ENCODE measurements around the gene GRM1.

GRM1 gene

DNA sequence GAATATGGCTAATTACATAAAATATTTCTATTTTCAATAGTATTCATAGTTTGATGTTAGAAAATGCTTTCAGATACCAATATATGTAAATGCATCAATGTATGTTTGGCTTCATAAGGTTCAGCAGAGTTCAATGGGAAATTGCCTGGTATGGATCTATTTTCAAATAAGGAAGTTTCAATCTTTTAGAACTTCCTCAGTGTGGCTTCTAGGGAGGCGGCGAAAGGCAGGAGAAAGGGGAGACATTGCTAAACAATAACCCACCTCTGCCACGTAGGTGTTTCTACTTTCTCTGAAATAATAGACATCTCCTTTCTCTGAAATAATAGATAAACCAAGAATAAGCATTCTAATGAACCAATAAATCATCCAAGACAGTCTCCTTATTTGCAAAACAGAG, 277.1 kb downstream of the GRM1 start:
- no peak for DNase-seq (ENCODE audit: low read depth, low spot score)
- Histone ChIP-seq H3K27ac (ENCODE audit: low read length) (no peak overlapping the region), H3K4me3 (ENCODE audit: low read length) (no peak overlapping the region), H3K4me1 (ENCODE audit: control insufficient read depth, insufficient read depth, low read length) (no peaks in the 10 kb centered on the region), H3K36me3 (ENCODE audit: control insufficient read depth, insufficient read depth, low read length) (no peaks in the 10 kb centered on the region), H3K9me3 (ENCODE audit: control insufficient read depth, insufficient read depth, low read length) (no peaks in the 10 kb centered on the region), H3K27me3 (ENCODE audit: control insufficient read depth, insufficient read depth, low read length) (no peaks in the 10 kb centered on the region)
- WGBS (ENCODE audit: insufficient coverage, insufficient read length) = no CpG with 5 or more reads among the region's 3 CpGs

DNA sequence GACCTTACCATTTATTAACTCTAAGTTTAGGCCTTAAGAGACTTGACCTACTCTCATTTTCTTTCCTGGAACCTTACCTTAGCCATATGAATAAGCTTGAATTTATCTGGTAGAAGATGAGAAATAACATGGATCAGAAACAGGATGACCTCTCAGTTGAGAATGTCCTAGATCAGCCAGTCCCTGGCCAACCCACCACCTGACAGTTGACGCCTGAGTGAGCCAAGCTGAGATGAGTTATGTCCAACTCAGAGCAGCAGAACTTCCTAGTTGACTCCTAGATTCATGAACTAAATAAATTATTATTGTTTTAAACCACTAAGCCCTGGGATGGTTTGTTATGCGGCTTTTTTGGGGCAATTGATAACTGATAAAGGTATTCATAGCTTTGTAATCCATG, 281.8 kb downstream of the GRM1 start:
- Histone ChIP-seq H3K27me3 (ENCODE audit: control insufficient read depth, insufficient read depth, low read length) (no peaks in the 10 kb centered on the region), H3K27ac (ENCODE audit: low read length) (no peak overlapping the region), H3K4me1 (ENCODE audit: control insufficient read depth, insufficient read depth, low read length) (no peaks in the 10 kb centered on the region), H3K4me3 (ENCODE audit: low read length) (no peak overlapping the region), H3K9me3 (ENCODE audit: control insufficient read depth, insufficient read depth, low read length) (no peaks in the 10 kb centered on the region), H3K36me3 (ENCODE audit: control insufficient read depth, insufficient read depth, low read length) (no peaks in the 10 kb centered on the region)
- DNase-seq (ENCODE audit: low read depth, low spot score) = no peak
- no CpG with 5 or more reads among the region's 2 CpGs for WGBS (ENCODE audit: insufficient coverage, insufficient read length)

DNA sequence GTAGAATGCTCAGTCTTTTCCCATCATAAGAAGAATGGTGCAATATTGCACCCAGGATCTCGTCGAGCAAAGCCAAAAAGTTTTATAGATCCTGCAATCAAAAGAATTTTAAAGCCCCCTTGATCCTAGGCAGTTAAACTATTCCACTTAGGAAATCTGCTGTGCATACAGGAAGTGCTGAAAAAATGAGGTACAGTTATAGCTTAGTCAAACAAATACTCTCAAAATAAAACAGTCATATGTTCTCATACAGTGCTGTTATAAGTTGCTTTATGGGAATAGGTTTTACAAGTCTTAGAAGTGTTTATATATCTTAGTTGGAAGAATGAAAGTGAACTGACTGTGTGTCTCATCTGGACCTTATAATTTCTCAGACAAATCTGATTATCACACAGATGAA, 282.2 kb downstream of the GRM1 start:
- no peaks in the 10 kb centered on the region for H3K4me1 ChIP-seq (ENCODE audit: control insufficient read depth, insufficient read depth, low read length)
- no peaks in the 10 kb centered on the region for H3K36me3 ChIP-seq (ENCODE audit: control insufficient read depth, insufficient read depth, low read length)
- no peak for DNase-seq (ENCODE audit: low read depth, low spot score)
- no peak overlapping the region for H3K27ac ChIP-seq (ENCODE audit: low read length)
- no peaks in the 10 kb centered on the region for H3K9me3 ChIP-seq (ENCODE audit: control insufficient read depth, insufficient read depth, low read length)
- no peak overlapping the region for H3K4me3 ChIP-seq (ENCODE audit: low read length)
- H3K27me3 ChIP-seq (ENCODE audit: control insufficient read depth, insufficient read depth, low read length) = no peaks in the 10 kb centered on the region
- WGBS (ENCODE audit: insufficient coverage, insufficient read length) = no CpG with 5 or more reads among the region's 2 CpGs

DNA sequence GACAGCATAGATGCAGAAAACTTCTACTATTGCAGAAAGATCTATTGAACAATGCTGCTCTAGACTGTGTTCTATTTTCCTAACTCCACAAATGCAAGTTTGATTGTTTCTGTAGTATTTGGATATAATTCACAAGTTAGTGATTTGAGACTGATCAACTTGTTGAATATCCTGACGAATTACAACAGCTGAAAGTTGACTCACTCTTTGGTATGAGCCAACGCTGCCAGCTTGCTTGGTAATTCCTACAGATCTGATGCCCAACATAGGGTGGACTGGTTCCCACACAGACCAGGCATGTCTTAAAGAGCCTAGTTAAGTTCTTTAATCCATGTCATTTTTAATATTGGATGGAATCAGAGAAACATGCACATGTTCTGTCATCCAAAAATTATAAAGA, 283.7 kb downstream of the GRM1 start:
- WGBS (ENCODE audit: insufficient coverage, insufficient read length) = no CpG with 5 or more reads among the region's 2 CpGs
- H3K4me1 ChIP-seq (ENCODE audit: control insufficient read depth, insufficient read depth, low read length) = no peaks in the 10 kb centered on the region
- H3K4me3 ChIP-seq (ENCODE audit: low read length) = no peak overlapping the region
- no peaks in the 10 kb centered on the region for H3K9me3 ChIP-seq (ENCODE audit: control insufficient read depth, insufficient read depth, low read length)
- DNase-seq (ENCODE audit: low read depth, low spot score) = no peak
- H3K27ac ChIP-seq (ENCODE audit: low read length) = no peak overlapping the region
- H3K27me3 ChIP-seq (ENCODE audit: control insufficient read depth, insufficient read depth, low read length) = no peaks in the 10 kb centered on the region
- no peaks in the 10 kb centered on the region for H3K36me3 ChIP-seq (ENCODE audit: control insufficient read depth, insufficient read depth, low read length)

DNA sequence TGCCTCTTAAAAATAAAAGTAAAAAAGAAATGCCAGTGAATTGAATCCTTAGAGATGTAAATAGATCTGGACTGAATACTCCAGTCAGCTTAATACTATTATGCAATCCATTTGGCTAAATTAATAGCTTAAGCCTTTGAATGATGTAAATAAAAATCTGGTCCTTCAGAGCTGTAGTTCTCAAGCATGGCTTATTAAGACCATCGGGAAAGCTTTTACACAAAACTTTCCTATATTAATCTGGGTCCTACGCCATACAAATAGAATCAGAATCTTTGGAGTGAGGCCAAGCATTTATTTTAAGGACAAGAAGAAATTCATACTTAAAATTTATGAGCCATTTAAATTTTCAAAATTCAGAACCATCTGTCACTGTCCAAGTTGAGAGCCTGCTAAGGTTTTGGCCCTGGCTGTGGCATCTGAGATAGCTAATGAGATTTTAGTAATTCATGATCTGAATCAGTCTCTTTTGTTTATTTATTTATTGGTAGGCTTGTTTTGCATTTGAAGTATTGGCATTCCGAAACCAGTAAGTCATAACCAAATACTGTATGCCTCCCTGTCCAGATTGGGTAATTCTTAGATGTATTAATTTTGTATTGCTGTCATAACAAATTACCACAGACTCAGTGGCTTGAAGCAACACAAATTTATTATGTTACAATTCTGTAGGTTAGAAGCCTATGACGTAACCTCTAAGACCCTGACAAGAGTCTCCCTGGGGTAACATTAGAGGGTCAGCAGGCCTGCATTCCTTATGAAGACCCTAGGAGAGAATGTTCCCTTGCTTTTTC, 286.7 kb downstream of the GRM1 start:
- Histone ChIP-seq H3K4me1 (ENCODE audit: control insufficient read depth, insufficient read depth, low read length) (no peaks in the 10 kb centered on the region), H3K27me3 (ENCODE audit: control insufficient read depth, insufficient read depth, low read length) (no peaks in the 10 kb centered on the region), H3K4me3 (ENCODE audit: low read length) (no peak overlapping the region), H3K27ac (ENCODE audit: low read length) (no peak overlapping the region), H3K9me3 (ENCODE audit: control insufficient read depth, insufficient read depth, low read length) (no peaks in the 10 kb centered on the region), H3K36me3 (ENCODE audit: control insufficient read depth, insufficient read depth, low read length) (no peaks in the 10 kb centered on the region)
- no CpG with 5 or more reads among the region's 4 CpGs for WGBS (ENCODE audit: insufficient coverage, insufficient read length)
- DNase-seq (ENCODE audit: low read depth, low spot score) = no peak

DNA sequence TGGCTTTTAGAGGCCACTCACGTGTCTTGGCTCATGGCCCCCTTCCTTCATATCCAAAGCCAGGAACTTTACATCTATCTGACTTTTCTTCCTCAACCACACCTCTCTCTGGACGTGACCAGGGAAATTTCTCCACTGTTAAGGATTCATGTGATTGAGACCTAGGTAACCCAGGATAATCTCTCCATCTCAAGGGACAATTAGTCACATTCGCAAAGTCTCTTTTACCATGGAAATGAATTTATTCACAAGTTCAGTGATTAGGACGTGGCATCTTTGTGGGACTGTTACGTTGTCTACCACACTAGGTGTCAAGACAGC, 287.3 kb downstream of the GRM1 start:
- H3K9me3 ChIP-seq (ENCODE audit: control insufficient read depth, insufficient read depth, low read length) = no peaks in the 10 kb centered on the region
- no peak overlapping the region for H3K4me3 ChIP-seq (ENCODE audit: low read length)
- WGBS (ENCODE audit: insufficient coverage, insufficient read length) = no CpG with 5 or more reads among the region's 5 CpGs
- H3K27ac ChIP-seq (ENCODE audit: low read length) = no peak overlapping the region
- no peaks in the 10 kb centered on the region for H3K36me3 ChIP-seq (ENCODE audit: control insufficient read depth, insufficient read depth, low read length)
- DNase-seq (ENCODE audit: low read depth, low spot score) = no peak
- no peaks in the 10 kb centered on the region for H3K4me1 ChIP-seq (ENCODE audit: control insufficient read depth, insufficient read depth, low read length)
- no peaks in the 10 kb centered on the region for H3K27me3 ChIP-seq (ENCODE audit: control insufficient read depth, insufficient read depth, low read length)

DNA sequence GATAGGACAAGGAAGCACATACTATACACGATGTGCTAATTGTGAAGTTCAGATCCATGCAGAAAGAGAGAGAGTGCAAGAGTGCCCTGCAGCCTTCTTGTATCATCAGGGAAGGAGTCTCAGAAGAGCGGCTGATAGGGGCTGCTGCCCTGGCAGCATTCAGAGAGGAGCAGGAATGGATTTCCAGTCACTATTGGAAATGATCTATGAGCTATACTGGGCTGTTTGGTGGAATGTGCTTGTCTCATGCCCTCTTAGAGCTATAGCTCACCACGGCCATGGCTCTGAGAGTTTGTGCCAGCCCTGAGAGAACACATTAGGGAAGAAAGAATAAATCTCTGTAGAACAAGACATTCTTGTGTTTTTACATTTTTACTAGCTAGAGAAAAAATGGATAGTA, 302.2 kb downstream of the GRM1 start:
- no peak overlapping the region for H3K4me3 ChIP-seq (ENCODE audit: low read length)
- H3K9me3 ChIP-seq (ENCODE audit: control insufficient read depth, insufficient read depth, low read length) = no peaks in the 10 kb centered on the region
- no CpG with 5 or more reads among the region's 3 CpGs for WGBS (ENCODE audit: insufficient coverage, insufficient read length)
- DNase-seq (ENCODE audit: low read depth, low spot score) = no peak
- peaks cover 1% of the 10 kb centered on the region; the same call in 1 of the 2 replicates for H3K4me1 ChIP-seq (ENCODE audit: control insufficient read depth, insufficient read depth, low read length)
- H3K27ac ChIP-seq (ENCODE audit: low read length) = no peak overlapping the region
- H3K27me3 ChIP-seq (ENCODE audit: control insufficient read depth, insufficient read depth, low read length) = no peaks in the 10 kb centered on the region
- H3K36me3 ChIP-seq (ENCODE audit: control insufficient read depth, insufficient read depth, low read length) = no peaks in the 10 kb centered on the region

DNA sequence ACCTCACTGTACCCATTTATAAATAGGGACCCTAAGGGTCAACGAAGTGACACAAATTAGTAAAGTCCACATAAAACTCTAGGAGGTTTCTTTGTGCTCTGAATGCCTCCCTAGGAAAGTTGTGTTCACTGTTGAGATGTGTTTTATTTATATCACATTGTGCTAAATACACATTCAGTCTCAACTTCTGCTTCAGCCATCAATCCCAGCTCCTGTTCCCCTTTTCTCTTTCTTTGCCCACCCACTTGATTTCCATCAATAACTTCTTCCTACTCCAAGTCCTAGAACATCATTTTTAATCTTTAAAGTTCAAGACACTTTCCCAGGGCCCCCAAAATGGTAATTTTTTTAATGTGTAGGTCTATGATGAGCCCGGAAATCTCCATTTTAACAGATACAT, 306.5 kb downstream of the GRM1 start:
- no CpG with 5 or more reads among the region's 2 CpGs for WGBS (ENCODE audit: insufficient coverage, insufficient read length)
- no peaks in the 10 kb centered on the region for H3K27me3 ChIP-seq (ENCODE audit: control insufficient read depth, insufficient read depth, low read length)
- H3K27ac ChIP-seq (ENCODE audit: low read length) = no peak overlapping the region
- H3K36me3 ChIP-seq (ENCODE audit: control insufficient read depth, insufficient read depth, low read length) = no peaks in the 10 kb centered on the region
- no peak overlapping the region for H3K4me3 ChIP-seq (ENCODE audit: low read length)
- no peak for DNase-seq (ENCODE audit: low read depth, low spot score)
- H3K4me1 ChIP-seq (ENCODE audit: control insufficient read depth, insufficient read depth, low read length) = 0 out of 2 replicates have a peak, but pooled peaks cover 1% of the 10 kb centered on the region
- no peaks in the 10 kb centered on the region for H3K9me3 ChIP-seq (ENCODE audit: control insufficient read depth, insufficient read depth, low read length)

DNA sequence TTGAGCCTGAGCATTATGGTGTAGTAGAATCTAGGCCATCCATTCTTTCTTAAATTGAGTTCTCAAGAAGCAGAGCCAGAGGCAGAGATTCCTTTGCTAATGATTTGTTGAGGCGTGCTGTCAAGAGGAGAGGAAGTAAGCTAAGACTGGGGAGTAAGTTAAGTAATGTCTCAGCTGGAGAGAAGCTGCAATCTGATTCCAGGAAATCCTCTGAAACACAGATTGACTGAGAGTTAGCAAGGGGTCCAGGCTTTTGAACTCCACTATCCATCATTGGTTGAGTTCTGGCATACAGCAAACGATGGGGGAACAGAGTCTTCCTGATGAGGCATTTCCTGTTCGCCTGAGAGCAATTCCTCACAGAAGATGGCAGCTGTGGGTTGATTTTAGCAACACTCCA, 307.3 kb downstream of the GRM1 start:
- no peaks in the 10 kb centered on the region for H3K27me3 ChIP-seq (ENCODE audit: control insufficient read depth, insufficient read depth, low read length)
- H3K4me1 ChIP-seq (ENCODE audit: control insufficient read depth, insufficient read depth, low read length) = 0 out of 2 replicates have a peak, but pooled peaks cover 1% of the 10 kb centered on the region
- no peak overlapping the region for H3K4me3 ChIP-seq (ENCODE audit: low read length)
- WGBS (ENCODE audit: insufficient coverage, insufficient read length) = no CpG with 5 or more reads among the region's 3 CpGs
- H3K9me3 ChIP-seq (ENCODE audit: control insufficient read depth, insufficient read depth, low read length) = no peaks in the 10 kb centered on the region
- DNase-seq (ENCODE audit: low read depth, low spot score) = no peak
- no peaks in the 10 kb centered on the region for H3K36me3 ChIP-seq (ENCODE audit: control insufficient read depth, insufficient read depth, low read length)
- no peak overlapping the region for H3K27ac ChIP-seq (ENCODE audit: low read length)

DNA sequence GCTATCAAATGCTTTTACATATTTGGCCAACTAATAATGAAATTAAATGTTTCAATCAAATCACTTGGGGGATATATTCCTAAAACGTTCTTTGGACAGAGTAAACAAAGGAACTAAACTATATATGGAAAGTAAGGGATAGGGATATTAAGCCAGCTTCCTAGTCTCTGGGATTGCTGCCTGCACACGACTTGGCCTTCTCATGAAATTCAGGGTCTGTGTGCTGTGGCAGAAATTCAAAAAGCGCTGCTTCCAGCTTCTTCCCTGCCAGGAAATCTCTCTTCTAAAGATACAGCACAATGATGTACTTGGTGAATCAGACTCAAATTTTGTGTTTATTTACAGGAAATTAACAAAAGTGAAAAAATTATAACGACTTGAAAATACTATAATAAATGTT, 308.5 kb downstream of the GRM1 start:
- Histone ChIP-seq H3K9me3 (ENCODE audit: control insufficient read depth, insufficient read depth, low read length) (no peaks in the 10 kb centered on the region), H3K36me3 (ENCODE audit: control insufficient read depth, insufficient read depth, low read length) (no peaks in the 10 kb centered on the region), H3K27me3 (ENCODE audit: control insufficient read depth, insufficient read depth, low read length) (no peaks in the 10 kb centered on the region), H3K4me1 (ENCODE audit: control insufficient read depth, insufficient read depth, low read length) (0 out of 2 replicates have a peak, but pooled peaks cover 1% of the 10 kb centered on the region), H3K4me3 (ENCODE audit: low read length) (no peak overlapping the region), H3K27ac (ENCODE audit: low read length) (no peak overlapping the region)
- no CpG with 5 or more reads among the region's 4 CpGs for WGBS (ENCODE audit: insufficient coverage, insufficient read length)
- no peak for DNase-seq (ENCODE audit: low read depth, low spot score)

DNA sequence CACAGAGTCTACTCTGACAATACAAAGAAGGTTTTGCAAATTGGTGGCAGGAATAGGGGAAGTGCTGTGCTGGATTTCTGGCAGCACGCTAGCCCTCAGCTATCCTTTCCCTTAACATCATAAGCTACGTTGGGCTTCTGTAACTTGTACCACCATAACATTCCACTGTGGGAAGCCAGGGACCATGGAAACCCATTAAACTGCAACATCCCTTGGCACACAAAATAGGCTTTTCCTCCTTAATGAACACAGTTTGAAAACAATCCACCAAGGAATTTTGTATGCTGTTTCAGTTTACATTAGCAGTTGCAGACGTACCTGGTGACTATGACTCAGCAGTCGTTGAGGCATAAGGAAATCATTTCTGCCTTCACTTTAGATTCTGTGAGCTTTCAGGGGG, 310.9 kb downstream of the GRM1 start:
- no peaks in the 10 kb centered on the region for H3K9me3 ChIP-seq (ENCODE audit: control insufficient read depth, insufficient read depth, low read length)
- no peaks in the 10 kb centered on the region for H3K36me3 ChIP-seq (ENCODE audit: control insufficient read depth, insufficient read depth, low read length)
- WGBS (ENCODE audit: insufficient coverage, insufficient read length) = no CpG with 5 or more reads among the region's 4 CpGs
- H3K4me3 ChIP-seq (ENCODE audit: low read length) = no peak overlapping the region
- no peak for DNase-seq (ENCODE audit: low read depth, low spot score)
- 0 out of 2 replicates have a peak, but pooled peaks cover 1% of the 10 kb centered on the region for H3K4me1 ChIP-seq (ENCODE audit: control insufficient read depth, insufficient read depth, low read length)
- H3K27ac ChIP-seq (ENCODE audit: low read length) = no peak overlapping the region
- H3K27me3 ChIP-seq (ENCODE audit: control insufficient read depth, insufficient read depth, low read length) = no peaks in the 10 kb centered on the region

All from iPS DF 6.9 (cell line).